Parathyroid adenoma (tissue), 2 donors: Measurements from ENCODE around the gene ARHGAP32.

ENCODE experiments used
- H2AFZ ChIP-seq: fragments of 300-600 bp; sonication (generic); one replicate; pipeline ENCODE4 v1.7.0; 2017; ENCODE audit warnings: antibody characterized with exemption, mild to moderate bottlenecking
- H3K27ac ChIP-seq: fragments of 300-600 bp; sonication (generic); one replicate; pipeline ENCODE4 v1.7.0; 2017
- H3K27me3 ChIP-seq: fragments of 300-600 bp; sonication (generic); one replicate; pipeline ENCODE4 v1.7.0; 2017; ENCODE audit warnings: low read length; ENCODE audit not compliant: control insufficient read depth, insufficient read depth
- H3K36me3 ChIP-seq: fragments of 300-600 bp; sonication (generic); one replicate; pipeline ENCODE4 v1.7.0; 2017; ENCODE audit warnings: low read length; ENCODE audit not compliant: control insufficient read depth, insufficient read depth
- H3K4me1 ChIP-seq: fragments of 300-600 bp; sonication (generic); one replicate; pipeline ENCODE4 v1.7.0; 2017; ENCODE audit warnings: control low read depth
- H3K4me2 ChIP-seq: fragments of 300-600 bp; sonication (generic); one replicate; pipeline ENCODE4 v1.7.0; 2017; ENCODE audit warnings: low read length
- H3K4me3 ChIP-seq: fragments of 300-600 bp; sonication (generic); one replicate; pipeline ENCODE4 v1.7.0; 2017; ENCODE audit warnings: low read depth, low read length
- H3K79me2 ChIP-seq: fragments of 300-600 bp; sonication (generic); one replicate; pipeline ENCODE4 v1.7.0; 2017; ENCODE audit warnings: control low read depth
- H3K9ac ChIP-seq: fragments of 300-600 bp; sonication (generic); one replicate; pipeline ENCODE4 v1.7.0; 2017; ENCODE audit warnings: mild to moderate bottlenecking
- H3K9me3 ChIP-seq: fragments of 300-600 bp; sonication (generic); one replicate; pipeline ENCODE4 v1.7.0; 2017; ENCODE audit warnings: low read length; ENCODE audit not compliant: control insufficient read depth
- CTCF ChIP-seq: fragments of 300-600 bp; sonication (generic); IDR thresholded peaks from one replicate; pipeline ENCODE4 v1.7.0; 2017; ENCODE audit warnings: antibody characterized with exemption, mild to moderate bottlenecking
- donor health status: primary hyperparathyroidism.

ARHGAP32 gene

GRCh38 chr11:129214710-129215295, 22.7 kb upstream of the ARHGAP32 start:
- no peak overlapping the region for H3K4me3 ChIP-seq
- no peak overlapping the region for H2AFZ ChIP-seq
- no peaks in the 10 kb centered on the region for H3K4me1 ChIP-seq
- H3K27ac ChIP-seq: no peak overlapping the region
- H3K27me3 ChIP-seq: no peaks in the 10 kb centered on the region
- TF ChIP-seq CTCF: no peak
- no peaks in the 10 kb centered on the region for H3K9me3 ChIP-seq
- no peaks in the 10 kb centered on the region for H3K36me3 ChIP-seq
- H3K9ac ChIP-seq: no peak overlapping the region
- H3K4me2 ChIP-seq: no peak overlapping the region
- H3K79me2 ChIP-seq: no peaks in the 10 kb centered on the region

GRCh38 chr11:129213261-129213660, 21.1 kb upstream of the ARHGAP32 start:
- no peaks in the 10 kb centered on the region for H3K4me1 ChIP-seq
- H3K79me2 ChIP-seq: no peaks in the 10 kb centered on the region
- no peaks in the 10 kb centered on the region for H3K36me3 ChIP-seq
- no peak overlapping the region for H3K27ac ChIP-seq
- H3K27me3 ChIP-seq: no peaks in the 10 kb centered on the region
- TF ChIP-seq CTCF: no peak
- no peak overlapping the region for H2AFZ ChIP-seq
- no peaks in the 10 kb centered on the region for H3K9me3 ChIP-seq
- H3K4me2 ChIP-seq: no peak overlapping the region
- H3K4me3 ChIP-seq: no peak overlapping the region
- no peak overlapping the region for H3K9ac ChIP-seq

- no peaks in the 10 kb centered on the region for H3K9me3 ChIP-seq
- H3K79me2 ChIP-seq: peaks cover 2% of the 10 kb centered on the region
- H2AFZ ChIP-seq: no peak overlapping the region
- H3K4me2 ChIP-seq: no peak overlapping the region
- no peak for TF ChIP-seq CTCF
- no peaks in the 10 kb centered on the region for H3K4me1 ChIP-seq
- no peak overlapping the region for H3K4me3 ChIP-seq
- H3K36me3 ChIP-seq: no peaks in the 10 kb centered on the region
- no peak overlapping the region for H3K9ac ChIP-seq
- H3K27me3 ChIP-seq: no peaks in the 10 kb centered on the region
- no peak overlapping the region for H3K27ac ChIP-seq
These were observed 19.3 kb upstream of the ARHGAP32 start for GRCh38 chr11:129211397-129211796.

- no peak overlapping the region for H2AFZ ChIP-seq
- no peaks in the 10 kb centered on the region for H3K9me3 ChIP-seq
- H3K27me3 ChIP-seq: no peaks in the 10 kb centered on the region
- no peaks in the 10 kb centered on the region for H3K36me3 ChIP-seq
- H3K4me2 ChIP-seq: no peak overlapping the region
- no peak overlapping the region for H3K4me3 ChIP-seq
- peaks cover 2% of the 10 kb centered on the region for H3K79me2 ChIP-seq
- H3K27ac ChIP-seq: no peak overlapping the region
- no peak for TF ChIP-seq CTCF
- H3K9ac ChIP-seq: no peak overlapping the region
- no peaks in the 10 kb centered on the region for H3K4me1 ChIP-seq
These were observed 18.7 kb upstream of the ARHGAP32 start for GRCh38 chr11:129210831-129211181.
